Measurements from ENCODE around the gene CHMP4B. TPM values are rescaled to one million over a fixed set of nuclear protein-coding genes. Genes with fewer than 3 reads are reported as not detected.

Gene CHMP4B
- total RNA-seq, 4 donors from 2014 or later, result 57.4 to 109 (median 82.7) TPM

- no peak overlapping the region for H3K4me3 ChIP-seq
- ATAC-seq (no peak), DNase-seq (no peak)
- no peaks in the 10 kb centered on the region for H3K27me3 ChIP-seq
- intact Hi-C loops (cut with DNase I; ENCODE audit: low total_unique reads), result no loop called here
- H3K36me3 ChIP-seq, result peaks cover 0 to 32% of the 10 kb centered on the region in 2 donors
- no peaks in the 10 kb centered on the region for H3K9me3 ChIP-seq
- in situ Hi-C loops (cut with MboI; ENCODE audit: low sequenced_read_pairs in 4 of 4), result no loop called here
- H3K4me1 ChIP-seq, result peaks cover 5 to 10% of the 10 kb centered on the region in 2 donors
- no peak for TF ChIP-seq POLR2A (IDR thresholded peaks at IDR 0.05)
- TF ChIP-seq, protein P1, sequence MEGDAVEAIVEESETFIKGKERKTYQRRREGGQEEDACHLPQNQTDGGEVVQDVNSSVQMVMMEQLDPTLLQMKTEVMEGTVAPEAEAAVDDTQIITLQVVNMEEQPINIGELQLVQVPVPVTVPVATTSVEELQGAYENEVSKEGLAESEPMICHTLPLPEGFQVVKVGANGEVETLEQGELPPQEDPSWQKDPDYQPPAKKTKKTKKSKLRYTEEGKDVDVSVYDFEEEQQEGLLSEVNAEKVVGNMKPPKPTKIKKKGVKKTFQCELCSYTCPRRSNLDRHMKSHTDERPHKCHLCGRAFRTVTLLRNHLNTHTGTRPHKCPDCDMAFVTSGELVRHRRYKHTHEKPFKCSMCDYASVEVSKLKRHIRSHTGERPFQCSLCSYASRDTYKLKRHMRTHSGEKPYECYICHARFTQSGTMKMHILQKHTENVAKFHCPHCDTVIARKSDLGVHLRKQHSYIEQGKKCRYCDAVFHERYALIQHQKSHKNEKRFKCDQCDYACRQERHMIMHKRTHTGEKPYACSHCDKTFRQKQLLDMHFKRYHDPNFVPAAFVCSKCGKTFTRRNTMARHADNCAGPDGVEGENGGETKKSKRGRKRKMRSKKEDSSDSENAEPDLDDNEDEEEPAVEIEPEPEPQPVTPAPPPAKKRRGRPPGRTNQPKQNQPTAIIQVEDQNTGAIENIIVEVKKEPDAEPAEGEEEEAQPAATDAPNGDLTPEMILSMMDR (IDR thresholded peaks at IDR 0.05 in 4 of 5, conservative IDR thresholded peaks at IDR 0.05 in 1 of 5), result no peak
- no peak overlapping the region for H3K27ac ChIP-seq
Measured at GRCh38 chr20:33857722-33858563, 46.8 kb downstream of the CHMP4B start.

GRCh38 chr20:33858666-33859065 is 47.5 kb downstream of the CHMP4B start:
- in situ Hi-C loops (cut with MboI; ENCODE audit: low sequenced_read_pairs in 4 of 4) (no loop called here), intact Hi-C loops (cut with DNase I; ENCODE audit: low total_unique reads) (no loop called here)
- Histone ChIP-seq H3K4me1 (peaks cover 6 to 10% of the 10 kb centered on the region in 2 donors), H3K9me3 (no peaks in the 10 kb centered on the region), H3K27ac (peak overlapping the region in 1 of 4 donors; percentile 45), H3K36me3 (peaks cover 0 to 26% of the 10 kb centered on the region in 2 donors), H3K4me3 (no peak overlapping the region), H3K27me3 (no peaks in the 10 kb centered on the region)
- no peak for DNase-seq
- ATAC-seq, result no peak
- TF ChIP-seq POLR2A (IDR thresholded peaks at IDR 0.05), result no peak
- TF ChIP-seq, protein P1 (IDR thresholded peaks at IDR 0.05 in 4 of 5, conservative IDR thresholded peaks at IDR 0.05 in 1 of 5), result no peak

- H3K36me3 ChIP-seq, result peaks cover 0 to 20% of the 10 kb centered on the region in 2 donors
- TF ChIP-seq, protein P1 (IDR thresholded peaks at IDR 0.05 in 4 of 5, conservative IDR thresholded peaks at IDR 0.05 in 1 of 5), result no peak
- TF ChIP-seq POLR2A (IDR thresholded peaks at IDR 0.05), result no peak
- intact Hi-C loops (cut with DNase I; ENCODE audit: low total_unique reads) (no loop called here), in situ Hi-C loops (cut with MboI; ENCODE audit: low sequenced_read_pairs in 4 of 4) (no loop called here)
- no peaks in the 10 kb centered on the region for H3K9me3 ChIP-seq
- H3K27ac ChIP-seq, result peak overlapping the region in 1 of 4 donors; percentile 45
- H3K4me1 ChIP-seq, result peaks cover 6 to 10% of the 10 kb centered on the region in 2 donors
- no peaks in the 10 kb centered on the region for H3K27me3 ChIP-seq
- DNase-seq, result peak in 1 of 2 donors; percentile 10
- peak; percentile 40 to 44 for ATAC-seq
- no peak overlapping the region for H3K4me3 ChIP-seq
Measured at GRCh38 chr20:33859157-33859695, 48.1 kb downstream of the CHMP4B start.

DNA sequence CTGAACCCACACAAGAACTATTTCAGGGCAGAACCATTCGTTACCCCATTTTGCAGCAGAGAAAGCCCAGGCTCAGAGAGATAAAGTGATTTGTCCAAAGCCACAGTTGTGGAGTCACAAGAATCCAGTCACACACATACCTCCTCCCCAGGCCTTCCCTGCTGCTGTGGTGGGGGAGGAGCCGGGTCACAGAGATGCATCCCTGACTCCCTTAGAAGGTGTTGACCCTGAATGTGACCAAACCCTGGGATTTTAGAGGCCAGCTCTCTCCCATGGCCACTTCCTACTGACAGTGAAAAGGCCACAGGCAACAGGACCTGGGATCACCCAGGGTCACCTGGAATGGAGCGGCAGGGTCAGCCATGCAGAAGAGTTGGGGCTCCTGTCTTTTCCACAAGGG is 48.6 kb downstream of the CHMP4B start:
- H3K4me3 ChIP-seq, result no peak overlapping the region
- DNase-seq (no peak), ATAC-seq (no peak)
- H3K27me3 ChIP-seq, result no peaks in the 10 kb centered on the region
- no peaks in the 10 kb centered on the region for H3K9me3 ChIP-seq
- in situ Hi-C loops (cut with MboI; ENCODE audit: low sequenced_read_pairs in 4 of 4) (no loop called here), intact Hi-C loops (cut with DNase I; ENCODE audit: low total_unique reads) (loop anchor here (5.0 kb wide), 1 partner anchor 67 kb away; no protein-coding TSS in a partner anchor)
- peaks cover 6 to 10% of the 10 kb centered on the region in 2 donors for H3K4me1 ChIP-seq
- H3K27ac ChIP-seq, result peak overlapping the region in 1 of 4 donors; percentile 45
- H3K36me3 ChIP-seq, result peaks cover 0 to 15% of the 10 kb centered on the region in 2 donors
- no peak for TF ChIP-seq POLR2A (IDR thresholded peaks at IDR 0.05)
- TF ChIP-seq, protein P1 (IDR thresholded peaks at IDR 0.05 in 4 of 5, conservative IDR thresholded peaks at IDR 0.05 in 1 of 5), result no peak
